OCI-LY7 (cell line): Measurements from ENCODE around the gene TLR9. TPM values are rescaled to one million over a fixed set of nuclear protein-coding genes. Genes with fewer than 3 reads are reported as not detected.

ENCODE experiments used
- BruUV-seq: library from RNA; stranded (reverse); fragments of 400-500 nt; replicated peaks from 2 replicates; lab custom pipeline; 2021; lab: Mats Ljungman, UMichigan
- CTCF ChIA-PET: fragments of 300-600 bp; sonication (Branson Sonifier 250); formaldehyde crosslinking; loops from one replicate; lab custom pipeline; 2022; ENCODE audit warnings: antibody characterized with exemption; ENCODE audit not compliant: unreplicated experiment; lab: Charles Lee
- POLR2A ChIA-PET: fragments of 300-600 bp; sonication (Branson Sonifier 250); formaldehyde crosslinking; loops from one replicate; lab custom pipeline; 2022; ENCODE audit warnings: antibody characterized with exemption; lab: Charles Lee
- DNase-seq: peaks from one replicate; pipeline ENCODE4 v3.0.0-alpha.2; 2015; ENCODE audit warnings: low spot score
- H2AFZ ChIP-seq: fragments of 200-600 bp; sonication (generic), shearing (Covaris generic); 2 replicates; pipeline ENCODE4 v1.6.1; 2014; ENCODE audit warnings: mild to moderate bottlenecking, antibody characterized with exemption, low read length, moderate library complexity
- H3K27ac ChIP-seq: fragments of 200-600 bp; sonication (generic); 2 replicates; pipeline ENCODE4 v1.5.1; 2014; ENCODE audit warnings: mixed run types, low read depth, mild to moderate bottlenecking, moderate library complexity, low read length, inconsistent platforms; ENCODE audit not compliant: poor library complexity, severe bottlenecking
- H3K36me3 ChIP-seq: fragments of 200-600 bp; sonication (generic); 2 replicates; pipeline ENCODE4 v1.6.1; 2014; ENCODE audit warnings: mild to moderate bottlenecking, antibody characterized with exemption, low read length, moderate library complexity, mixed read lengths; ENCODE audit not compliant: insufficient read depth
- H3K4me1 ChIP-seq: fragments of 200-600 bp; sonication (generic); 2 replicates; pipeline ENCODE4 v1.5.1; 2014; ENCODE audit warnings: mild to moderate bottlenecking, low read length; ENCODE audit not compliant: insufficient read depth, poor library complexity, severe bottlenecking
- H3K4me2 ChIP-seq: fragments of 200-600 bp; sonication (generic); 2 replicates; pipeline ENCODE4 v1.6.1; 2014; ENCODE audit warnings: mild to moderate bottlenecking, low read length
- H3K4me3 ChIP-seq: fragments of 200-600 bp; sonication (generic); 2 replicates; pipeline ENCODE4 v1.5.1; 2014; ENCODE audit warnings: mild to moderate bottlenecking, low read depth, low read length; ENCODE audit not compliant: poor library complexity, severe bottlenecking
- H3K79me2 ChIP-seq: fragments of 200-600 bp; sonication (generic); 2 replicates; pipeline ENCODE4 v1.6.1; 2016; ENCODE audit warnings: low read depth, mild to moderate bottlenecking, low read length, moderate library complexity, mixed read lengths; ENCODE audit not compliant: insufficient read depth
- H3K9me2 ChIP-seq: fragments of 200-600 bp; sonication (generic); 2 replicates; pipeline ENCODE4 v1.6.1; 2016; ENCODE audit warnings: mild to moderate bottlenecking, low read length, mixed read lengths; ENCODE audit not compliant: insufficient read depth
- H3K9me3 ChIP-seq: fragments of 200-600 bp; sonication (generic); 2 replicates; pipeline ENCODE4 v1.6.1; 2014; ENCODE audit warnings: mild to moderate bottlenecking, mixed run types, low read length, mixed read lengths
- H4K20me1 ChIP-seq: fragments of 200-600 bp; sonication (generic); 2 replicates; pipeline ENCODE4 v1.6.1; 2014; ENCODE audit warnings: mild to moderate bottlenecking, antibody characterized with exemption, low read length, moderate library complexity, mixed read lengths; ENCODE audit not compliant: insufficient read depth
- EZH2phosphoT487 ChIP-seq: fragments of 200-600 bp; sonication (generic); IDR thresholded peaks from 2 replicates; pipeline ENCODE4 v1.6.1; 2018; ENCODE audit warnings: low read depth, borderline replicate concordance, mild to moderate bottlenecking, mixed run types, antibody characterized with exemption, low read length, moderate library complexity, mixed read lengths
- intact Hi-C: fragments of 100-400 bp; cut with micrococcal nuclease; formaldehyde crosslinking; loops from one replicate; pipeline ENCODE4 v1.10.0; 2022; ENCODE audit not compliant: unreplicated experiment
- microRNA-seq: library from miRNA; unstranded; fragments of <30 nt; microRNA quantifications from one replicate; pipeline ENCODE4 v1.2.0, GENCODE V29; 2022; ENCODE audit warnings: borderline replicate concordance
- small RNA-seq: library from RNA; depleted of rRNA; stranded (forward); fragments of <200 nt; gene quantifications from one replicate; pipeline ENCODE3, GENCODE V24; 2014
- total RNA-seq, 2 experiments: library from RNA; depleted of rRNA in 1 of 2; stranded (reverse); fragments of >200 nt in 1 of 2; shearing (Covaris generic) in 1 of 2; gene quantifications; 2 replicates each; pipeline ENCODE4 v1.2.3, GENCODE V29; 2014 to 2022
- TF ChIP-seq, protein P1 (sequence below): fragments of 200-600 bp; sonication (generic); conservative IDR thresholded peaks from 2 replicates; pipeline ENCODE4 v1.5.1; 2014; ENCODE audit warnings: mild to moderate bottlenecking, antibody characterized with exemption, low read length, moderate library complexity, mixed read lengths

The TLR9 gene
- total RNA-seq, 2 experiments from 2014 or later = 1.7 to 9.0 TPM

DNA sequence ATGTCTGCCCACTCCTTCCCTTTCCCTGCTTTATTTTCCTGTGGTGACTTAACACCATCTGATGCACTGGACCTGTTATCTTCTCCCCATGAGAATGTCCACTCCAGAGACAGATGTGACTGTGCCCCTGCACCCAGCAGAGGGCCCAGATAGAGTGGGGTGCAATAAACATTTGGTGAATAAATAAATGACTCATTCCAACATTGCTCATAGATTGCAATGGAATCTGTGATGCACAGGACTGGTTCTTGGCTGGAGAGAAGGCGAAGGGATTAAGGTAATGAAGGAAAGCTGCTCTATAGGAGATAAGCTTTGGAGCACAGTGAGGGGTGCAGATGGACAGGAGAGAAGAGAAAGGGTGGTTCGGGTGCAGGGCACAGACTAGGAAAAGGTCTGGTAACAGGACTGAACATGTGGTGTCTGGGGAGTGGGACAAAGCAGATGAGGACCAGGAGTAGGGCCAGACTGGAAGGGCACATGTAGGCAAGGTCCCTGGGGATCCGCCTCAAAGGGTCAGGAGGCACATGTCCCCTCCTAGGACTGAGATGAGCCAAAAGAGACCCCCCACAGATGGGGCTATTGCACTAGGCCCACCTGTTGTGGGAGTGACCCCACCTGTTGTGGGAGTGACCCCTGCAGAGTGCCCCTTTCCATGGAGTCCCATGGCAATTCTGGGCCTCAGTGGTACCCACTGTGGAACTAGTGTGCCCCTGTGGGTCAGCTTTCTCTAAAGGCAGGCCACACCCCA, 53.8 kb downstream of the TLR9 start:
- Histone ChIP-seq H3K36me3 (no peaks in the 10 kb centered on the region), H3K79me2 (no peaks in the 10 kb centered on the region), H3K4me2 (no peak overlapping the region), H4K20me1 (no peaks in the 10 kb centered on the region), H3K9me2 (no peaks in the 10 kb centered on the region), H3K9me3 (no peaks in the 10 kb centered on the region), H3K4me3 (no peak overlapping the region), H3K4me1 (no peaks in the 10 kb centered on the region), H3K27ac (no peak overlapping the region), H2AFZ (no peak overlapping the region)
- CTCF ChIA-PET = interaction anchor here (0.8 to 1.4 kb wide), 2 partner anchors 10 kb away, joined by 3 to 4 read pairs; no protein-coding TSS in a partner anchor
- no peak for DNase-seq
- no peak for TF ChIP-seq EZH2phosphoT487
- TF ChIP-seq, protein P1, sequence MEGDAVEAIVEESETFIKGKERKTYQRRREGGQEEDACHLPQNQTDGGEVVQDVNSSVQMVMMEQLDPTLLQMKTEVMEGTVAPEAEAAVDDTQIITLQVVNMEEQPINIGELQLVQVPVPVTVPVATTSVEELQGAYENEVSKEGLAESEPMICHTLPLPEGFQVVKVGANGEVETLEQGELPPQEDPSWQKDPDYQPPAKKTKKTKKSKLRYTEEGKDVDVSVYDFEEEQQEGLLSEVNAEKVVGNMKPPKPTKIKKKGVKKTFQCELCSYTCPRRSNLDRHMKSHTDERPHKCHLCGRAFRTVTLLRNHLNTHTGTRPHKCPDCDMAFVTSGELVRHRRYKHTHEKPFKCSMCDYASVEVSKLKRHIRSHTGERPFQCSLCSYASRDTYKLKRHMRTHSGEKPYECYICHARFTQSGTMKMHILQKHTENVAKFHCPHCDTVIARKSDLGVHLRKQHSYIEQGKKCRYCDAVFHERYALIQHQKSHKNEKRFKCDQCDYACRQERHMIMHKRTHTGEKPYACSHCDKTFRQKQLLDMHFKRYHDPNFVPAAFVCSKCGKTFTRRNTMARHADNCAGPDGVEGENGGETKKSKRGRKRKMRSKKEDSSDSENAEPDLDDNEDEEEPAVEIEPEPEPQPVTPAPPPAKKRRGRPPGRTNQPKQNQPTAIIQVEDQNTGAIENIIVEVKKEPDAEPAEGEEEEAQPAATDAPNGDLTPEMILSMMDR = no peak
- POLR2A ChIA-PET = no interaction called here
- intact Hi-C loops = no loop called here
- BruUV-seq = no TSS peak

Small RNA genes within 50 kb of the gene (microRNA-seq; reads per million reads assigned to microRNA genes)
- 307,279 reads per million, percentile 100 among the genes with 10 or more reads in this experiment for gene MIRLET7G

Small RNA genes within 50 kb of the gene (small RNA-seq; reads per million reads assigned to genes)
- 33.5 reads per million, percentile 98 among the genes with 10 or more reads in this experiment for gene MIRLET7G

Other genes starting within 250 kb of the TLR9 start
- 0.54 and 3.3 TPM in 2 replicates for gene ACY1, start 242.1 kb downstream of the TLR9 start, total RNA-seq (2014; rRNA removed; shearing (Covaris generic))
- gene ACY1, start 242.1 kb downstream of the TLR9 start, total RNA-seq (2022) = 4.0 and 5.6 TPM in 2 replicates
- 1,739 and 1,781 TPM in 2 replicates for gene RPL29, start 229.8 kb downstream of the TLR9 start, total RNA-seq (2014; rRNA removed; shearing (Covaris generic))
- gene RPL29, start 229.8 kb downstream of the TLR9 start, total RNA-seq (2022) = 1,513 and 1,535 TPM in 2 replicates
- 8.4 and 11.4 TPM in 2 replicates for gene DUSP7, start 169.1 kb downstream of the TLR9 start, total RNA-seq (2014; rRNA removed; shearing (Covaris generic))
- gene DUSP7, start 169.1 kb downstream of the TLR9 start, total RNA-seq (2022) = 13.5 and 14.4 TPM in 2 replicates
- 34.5 and 40.0 TPM in 2 replicates for gene POC1A, start 71.2 kb downstream of the TLR9 start, total RNA-seq (2014; rRNA removed; shearing (Covaris generic))
- 41.0 and 46.2 TPM in 2 replicates for gene POC1A, start 71.2 kb downstream of the TLR9 start, total RNA-seq (2022)
- 24.5 and 34.4 TPM in 2 replicates for gene ALAS1, start 27.5 kb downstream of the TLR9 start, total RNA-seq (2014; rRNA removed; shearing (Covaris generic))
- 43.3 and 43.6 TPM in 2 replicates for gene ALAS1, start 27.5 kb downstream of the TLR9 start, total RNA-seq (2022)
- gene TWF2, start 13.5 kb upstream of the TLR9 start, total RNA-seq (2014; rRNA removed; shearing (Covaris generic)) = 40.0 and 52.8 TPM in 2 replicates
- 60.2 and 64.9 TPM in 2 replicates for gene TWF2, start 13.5 kb upstream of the TLR9 start, total RNA-seq (2022)
- 1.1 and 4.4 TPM in 2 replicates for gene PPM1M, start 20.1 kb upstream of the TLR9 start, total RNA-seq (2014; rRNA removed; shearing (Covaris generic))
- gene PPM1M, start 20.1 kb upstream of the TLR9 start, total RNA-seq (2022) = 13.8 and 15.6 TPM in 2 replicates
- gene WDR82, start 53.0 kb upstream of the TLR9 start, total RNA-seq (2014; rRNA removed; shearing (Covaris generic)) = 27.8 and 38.5 TPM in 2 replicates
- 66.2 and 67.9 TPM in 2 replicates for gene WDR82, start 53.0 kb upstream of the TLR9 start, total RNA-seq (2022)
- gene GLYCTK, start 62.2 kb upstream of the TLR9 start, total RNA-seq (2014; rRNA removed; shearing (Covaris generic)) = 24.5 and 28.1 TPM in 2 replicates
- 28.6 and 29.6 TPM in 2 replicates for gene GLYCTK, start 62.2 kb upstream of the TLR9 start, total RNA-seq (2022)
- 14.2 and 18.3 TPM in 2 replicates for gene DNAH1, start 90.7 kb upstream of the TLR9 start, total RNA-seq (2014; rRNA removed; shearing (Covaris generic))
- 5.8 and 10.5 TPM in 2 replicates for gene DNAH1, start 90.7 kb upstream of the TLR9 start, total RNA-seq (2022)
- gene BAP1, start 184.4 kb upstream of the TLR9 start, total RNA-seq (2014; rRNA removed; shearing (Covaris generic)) = 88.3 and 102 TPM in 2 replicates
- gene BAP1, start 184.4 kb upstream of the TLR9 start, total RNA-seq (2022) = 102 and 105 TPM in 2 replicates
- gene PHF7, start 185.0 kb upstream of the TLR9 start, total RNA-seq (2014; rRNA removed; shearing (Covaris generic)) = 32.9 and 33.3 TPM in 2 replicates
- gene PHF7, start 185.0 kb upstream of the TLR9 start, total RNA-seq (2022) = 44.5 and 61.4 TPM in 2 replicates
- gene SEMA3G, start 219.5 kb upstream of the TLR9 start, total RNA-seq (2014; rRNA removed; shearing (Covaris generic)) = not detected in 2 replicates
- 0.15 TPM in 1 of 2 replicates, not detected in the other for gene SEMA3G, start 219.5 kb upstream of the TLR9 start, total RNA-seq (2022)
- gene TNNC1, start 228.4 kb upstream of the TLR9 start, total RNA-seq (2014; rRNA removed; shearing (Covaris generic)) = 0.57 and 0.90 TPM in 2 replicates
- 3.2 and 5.0 TPM in 2 replicates for gene TNNC1, start 228.4 kb upstream of the TLR9 start, total RNA-seq (2022)
- gene NISCH, start 230.0 kb upstream of the TLR9 start, total RNA-seq (2014; rRNA removed; shearing (Covaris generic)) = 53.8 and 60.5 TPM in 2 replicates
- gene NISCH, start 230.0 kb upstream of the TLR9 start, total RNA-seq (2022) = 73.3 and 78.5 TPM in 2 replicates